GM03348 (cell line): ENCODE results near the gene UTP25.
A peak's percentile ranks its signal among the peaks of the same experiment; 100 is the strongest.

Experiments
- DNase-seq: peaks from one replicate; pipeline ENCODE4 v3.0.0; 2012; ENCODE audit warnings: low spot score

UTP25 gene

DNA sequence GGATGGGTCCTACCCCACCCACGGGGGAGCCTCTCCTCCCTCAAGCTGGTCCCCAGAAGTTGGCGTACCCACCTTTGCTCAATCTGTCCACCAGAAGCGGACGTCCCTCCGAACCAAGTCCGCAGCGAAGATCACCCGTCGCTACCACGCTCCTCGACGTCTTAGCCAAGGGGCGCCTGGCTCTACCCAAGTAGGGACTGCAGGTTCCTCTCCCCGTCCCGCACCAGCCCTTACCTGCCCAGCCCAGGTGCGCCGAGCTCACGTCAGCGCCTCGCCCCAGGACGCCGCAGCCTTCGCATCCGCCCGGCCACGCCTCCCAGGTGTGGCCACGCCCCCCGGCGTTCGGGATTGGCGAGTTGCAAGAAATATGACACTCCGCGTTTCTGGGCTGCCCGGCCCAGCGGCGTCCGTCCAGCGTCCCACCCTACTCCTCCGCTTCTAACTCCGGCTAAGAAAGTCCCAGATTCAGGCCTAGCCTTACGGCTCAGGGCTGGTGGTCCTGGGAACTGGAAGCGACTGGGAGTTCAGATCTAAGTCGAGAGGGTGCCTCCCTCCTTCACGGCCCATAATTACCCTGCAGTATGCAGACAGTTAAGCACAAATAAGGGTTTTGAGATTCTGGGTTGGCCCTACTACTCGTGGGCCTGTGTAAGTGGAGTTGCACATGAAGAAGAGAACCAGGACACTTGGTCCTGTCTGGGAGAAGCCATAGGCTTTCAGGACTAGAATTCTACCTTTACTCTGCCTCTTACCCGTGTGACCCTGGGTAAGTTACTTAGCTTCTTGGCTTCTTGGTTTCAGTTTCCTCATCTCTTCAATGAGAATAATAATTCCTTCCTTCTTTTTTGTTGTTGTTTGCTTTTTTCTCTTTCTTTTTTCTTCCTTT is 21.7 kb upstream of the UTP25 start, which contains the start of gene IRF6:
Gene IRF6, minus strand, starts transcription at position 268 of the 886 bp plus-strand sequence. CDS start 4,729 bp downstream, outside the sequence.
- DNase-seq: peak; percentile 83

DNA sequence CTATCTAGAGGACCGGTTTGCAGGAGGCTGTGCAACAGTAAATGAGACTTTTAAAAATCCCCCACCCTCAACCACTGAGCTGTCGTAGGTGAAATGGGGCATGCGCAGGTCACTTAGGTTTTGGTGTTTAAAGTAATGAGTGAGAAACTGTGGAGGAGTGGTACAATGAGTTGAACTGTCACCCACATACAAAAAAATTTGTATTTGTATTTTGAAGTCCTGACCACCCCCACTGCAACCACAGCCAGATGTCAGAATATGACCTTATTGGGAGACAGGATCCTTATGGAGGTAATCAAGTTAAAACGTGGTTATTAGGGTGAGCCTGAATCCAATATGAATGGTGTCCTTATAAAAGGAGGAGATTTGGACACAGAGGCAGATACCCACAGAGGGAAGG is 20.3 kb upstream of the UTP25 start:
- no peak for DNase-seq

- DNase-seq: peak; percentile 90
Observed at GRCh38 chr1:209808059-209808581, 19.7 kb upstream of the UTP25 start.

GRCh38 chr1:209809611-209810010 is 18.2 kb upstream of the UTP25 start:
- DNase-seq: no peak

- no peak for DNase-seq
Observed at GRCh38 chr1:209810783-209811182, 17.0 kb upstream of the UTP25 start.

- DNase-seq: no peak
Observed at GRCh38 chr1:209813902-209814301, 13.9 kb upstream of the UTP25 start.

DNA sequence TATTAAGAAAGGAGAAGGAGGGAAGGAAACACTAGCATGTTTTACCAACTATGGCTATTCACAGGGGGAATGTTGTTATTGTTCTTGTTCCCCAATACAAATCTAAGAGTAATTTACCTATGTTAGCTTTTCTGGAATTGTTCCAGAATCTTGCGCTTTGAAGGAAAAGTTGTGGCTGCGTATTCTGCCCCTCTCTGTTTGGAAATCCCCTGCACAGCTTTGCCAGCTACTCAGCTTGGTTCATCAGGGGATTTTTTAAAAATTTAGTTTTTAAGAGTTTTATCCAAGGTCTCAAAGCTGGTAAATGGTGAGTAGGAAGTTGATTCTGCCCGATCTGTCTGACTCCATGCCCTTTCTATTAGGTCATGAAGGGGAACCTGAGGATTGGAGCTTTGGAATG is 12.3 kb upstream of the UTP25 start:
- no peak for DNase-seq

DNA sequence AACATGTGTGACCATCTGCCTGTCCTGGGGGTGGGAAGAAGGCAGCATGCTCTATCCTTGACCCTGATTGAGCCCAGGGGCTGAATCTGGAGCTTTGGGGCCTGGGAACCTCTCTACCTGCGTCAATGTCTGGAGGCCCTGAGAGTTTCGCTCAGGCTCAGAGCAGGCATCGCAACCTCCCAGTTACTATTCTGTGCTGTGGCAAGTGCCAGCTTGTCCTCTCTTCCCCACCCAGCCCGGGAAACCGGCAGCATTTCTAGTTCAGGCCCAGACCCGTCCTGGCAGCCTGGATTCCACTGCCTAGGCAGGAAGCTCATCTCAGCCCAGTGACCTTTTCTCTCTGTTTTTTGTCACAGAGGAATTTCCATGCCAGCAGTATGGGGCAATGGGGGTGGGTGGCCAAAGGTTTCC is 11.8 kb upstream of the UTP25 start:
- DNase-seq: no peak

GRCh38 chr1:209816923-209817322 is 10.8 kb upstream of the UTP25 start:
- DNase-seq: no peak

DNA sequence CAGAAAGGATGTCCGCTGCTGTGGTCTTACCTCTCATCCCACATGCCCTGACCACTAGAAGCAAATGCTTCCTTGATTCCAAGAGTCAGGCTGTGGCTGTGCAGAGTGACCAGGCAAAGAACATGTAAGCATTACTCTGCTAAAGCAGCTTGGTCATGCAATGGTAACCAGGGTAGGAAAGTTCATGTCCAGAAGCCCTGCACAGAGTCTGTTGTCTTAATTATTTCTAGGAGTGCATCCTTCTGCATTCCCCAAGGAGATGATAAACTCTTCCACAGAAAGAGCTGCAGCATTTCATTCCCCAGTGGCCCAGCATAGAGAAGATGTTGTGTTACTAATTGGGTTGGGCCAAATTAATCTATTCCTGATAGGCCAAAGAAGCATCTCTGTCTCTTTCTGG is 10.1 kb upstream of the UTP25 start:
- DNase-seq: no peak

DNA sequence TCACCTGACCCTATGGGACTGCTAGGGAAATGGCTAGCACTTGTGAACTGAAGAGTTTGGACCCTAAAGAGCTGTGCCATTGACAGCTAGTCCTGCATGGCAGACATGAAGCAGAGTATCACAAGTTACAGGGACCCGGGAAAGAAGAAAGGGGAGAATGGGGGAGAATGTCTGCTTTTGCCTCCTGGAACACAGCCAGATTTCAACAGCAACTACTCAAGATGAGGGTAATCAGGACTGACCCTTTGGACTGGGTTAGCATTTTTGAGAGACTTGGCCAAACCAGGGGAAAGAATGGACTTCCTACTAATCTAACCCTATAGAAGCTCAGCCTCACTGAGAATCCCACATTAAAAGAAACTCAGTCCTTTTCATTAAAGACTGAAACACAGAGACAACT is 8.7 kb upstream of the UTP25 start:
- DNase-seq: no peak

DNA sequence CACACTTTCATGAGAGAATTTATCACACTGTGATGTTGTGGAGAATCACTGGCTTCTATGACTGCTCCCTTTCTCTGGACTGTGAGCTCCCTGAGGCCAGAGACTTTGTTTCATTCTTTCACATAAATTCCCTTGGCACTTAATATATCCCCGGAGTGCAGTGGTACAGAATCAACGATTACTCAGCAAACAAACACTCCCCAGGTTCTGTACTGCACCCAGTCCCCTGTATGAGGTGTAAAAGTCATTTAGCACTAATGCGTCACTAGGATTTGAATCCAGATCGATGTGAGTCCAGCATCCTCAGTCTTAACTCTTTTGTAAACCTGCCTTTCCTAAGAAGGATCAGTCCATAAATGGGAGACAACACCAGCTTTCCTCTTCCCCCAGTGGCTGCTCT is 6.8 kb upstream of the UTP25 start:
- no peak for DNase-seq

- no peak for DNase-seq
Observed at GRCh38 chr1:209822706-209823105, 5.1 kb upstream of the UTP25 start.

- peak; percentile 69 for DNase-seq
Observed at GRCh38 chr1:209823143-209824041, 4.4 kb upstream of the UTP25 start.

DNA sequence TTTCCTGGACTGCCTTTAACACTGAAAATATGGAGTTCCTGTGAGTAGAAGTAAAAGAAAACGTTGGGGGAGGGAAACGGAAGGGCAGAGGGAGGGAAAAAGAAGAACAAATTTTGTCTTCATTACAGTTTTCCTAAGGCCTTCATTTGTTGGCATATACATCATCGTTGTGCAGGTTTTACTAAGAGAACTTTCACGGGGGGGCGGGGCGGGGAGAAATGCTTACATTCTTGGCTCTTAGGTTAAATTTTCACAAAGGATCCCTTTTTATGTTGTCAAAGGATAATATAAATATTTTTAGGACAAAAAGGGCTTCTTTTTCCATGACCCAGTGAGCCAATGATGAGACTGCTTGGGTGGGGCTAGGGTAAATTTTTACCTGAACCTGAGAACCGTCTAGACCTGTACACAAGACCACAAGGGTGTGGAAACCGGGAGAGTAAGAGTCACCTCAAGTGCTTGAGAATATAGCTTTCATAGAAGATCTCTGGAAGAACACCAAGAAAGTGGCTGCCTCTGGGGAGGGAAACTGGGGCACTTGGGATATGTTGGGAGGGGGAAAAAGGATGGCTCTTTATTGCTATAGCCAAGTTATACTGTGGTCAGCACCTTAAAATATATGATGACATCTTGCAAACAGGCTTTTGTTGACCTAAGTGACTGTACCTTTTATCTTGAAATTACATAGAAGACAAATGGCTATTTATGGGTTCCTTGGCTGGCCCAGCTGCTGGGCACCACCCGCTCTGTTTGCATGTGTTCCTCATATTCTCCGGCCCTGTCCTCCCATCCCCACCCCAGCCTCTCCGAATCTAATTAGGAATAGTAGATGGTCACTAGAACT is 2.0 kb upstream of the UTP25 start:
- DNase-seq: no peak

DNA sequence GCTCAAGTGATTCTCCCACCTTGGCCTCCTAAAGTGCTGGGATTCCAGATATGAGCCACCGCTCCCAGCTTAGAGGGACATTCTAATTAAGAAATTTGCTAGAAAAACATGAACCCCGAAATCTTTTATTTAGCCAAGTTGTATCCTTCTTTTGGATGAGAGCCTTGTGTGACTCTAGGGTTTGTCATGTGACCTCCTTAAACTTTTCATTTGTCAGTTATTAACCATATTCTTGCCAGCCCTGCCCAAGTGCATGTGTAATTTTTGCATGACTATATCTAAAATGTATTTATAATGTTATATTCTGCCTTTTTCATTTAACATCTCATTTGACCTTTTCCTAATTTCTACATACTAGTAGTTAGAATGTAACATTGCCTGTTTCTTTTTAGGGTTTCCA is 1.9 kb downstream of the UTP25 start:
- DNase-seq: no peak

DNA sequence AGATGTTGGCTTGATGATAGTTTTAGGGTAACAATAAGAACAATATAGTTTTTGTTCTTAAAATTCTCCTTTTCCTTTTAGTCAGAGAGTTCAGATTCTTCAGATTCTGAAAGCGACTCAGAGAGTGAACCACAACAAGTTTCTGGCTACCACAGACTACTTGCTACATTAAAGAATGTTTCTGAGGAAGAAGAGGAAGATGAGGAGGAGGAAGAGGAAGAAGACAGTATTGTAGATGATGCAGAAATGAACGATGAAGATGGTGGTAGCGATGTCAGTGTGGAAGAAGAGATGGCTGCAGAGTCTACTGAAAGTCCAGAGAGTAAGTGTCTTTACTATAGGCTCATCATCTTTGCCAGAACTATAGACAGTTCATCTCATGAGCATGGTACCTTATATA is 3.0 kb downstream of the UTP25 start:
- no peak for DNase-seq

GRCh38 chr1:209831615-209832014 is 3.8 kb downstream of the UTP25 start:
- peak; percentile 52 for DNase-seq

DNA sequence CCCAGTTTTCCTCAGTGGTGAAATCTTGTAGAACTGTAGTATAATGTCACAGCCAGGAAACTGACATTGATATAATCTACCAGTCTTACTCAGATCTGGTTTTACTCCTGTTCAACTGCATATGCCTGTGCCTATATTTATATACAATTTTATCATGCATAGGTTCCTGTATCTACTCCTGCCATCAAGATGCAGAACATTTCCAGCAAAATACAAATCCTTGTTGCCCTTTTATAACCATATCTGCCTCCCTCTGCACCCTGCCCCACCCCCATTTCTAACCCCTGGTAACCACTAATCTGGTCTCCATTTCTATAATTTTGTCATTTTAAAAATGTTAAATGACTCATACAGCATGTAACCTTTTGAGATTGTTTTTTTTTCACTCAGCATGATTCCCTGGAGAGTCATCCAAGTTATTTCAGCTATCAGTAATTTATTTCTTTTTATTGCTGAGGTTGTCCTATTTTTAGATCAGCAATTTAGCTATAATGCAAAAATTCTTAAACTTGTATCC is 8.1 kb downstream of the UTP25 start:
- DNase-seq: peak; percentile 39

- DNase-seq: no peak
Observed at GRCh38 chr1:209837671-209838070, 9.9 kb downstream of the UTP25 start.

- no peak for DNase-seq
Observed at GRCh38 chr1:209838537-209838936, 10.8 kb downstream of the UTP25 start.
